HepG2 (cell line): Measurements from ENCODE around the gene KCNH1.

Experiments
- CTCF ChIP-seq: sonication (generic); formaldehyde crosslinking; IDR thresholded peaks from 2 replicates; pipeline ENCODE4 v1.5.0; 2020; ENCODE audit warnings: mild to moderate bottlenecking, missing genetic modification reagents, moderate library complexity
- DNMT1 ChIP-seq: sonication (generic); formaldehyde crosslinking; IDR thresholded peaks from 2 replicates; pipeline ENCODE4 v1.5.1; 2020; ENCODE audit warnings: mild to moderate bottlenecking, missing genetic modification reagents
- EZH2 ChIP-seq: conservative IDR thresholded peaks from 2 replicates; pipeline ENCODE4 v1.6.1; 2012; ENCODE audit warnings: mild to moderate bottlenecking, low read depth, low read length, moderate library complexity
- PATZ1 ChIP-seq: sonication (generic); formaldehyde crosslinking; IDR thresholded peaks from 2 replicates; pipeline ENCODE4 v1.4.0; 2020; ENCODE audit warnings: missing genetic modification reagents

- TF ChIP-seq EZH2 (no peak), CTCF (no peak), DNMT1 (no peak), PATZ1 (no peak)
These were observed 457.4 kb downstream of the KCNH1 start for GRCh38 chr1:210676539-210676938.
